ENCODE measurements around the gene ZNF778. TPM values are rescaled to one million over a fixed set of nuclear protein-coding genes. Genes with fewer than 3 reads are reported as not detected.
A peak's percentile ranks its signal among the peaks of the same experiment; 100 is the strongest.
"Not testable (repeated sequence)": the region's sequence is repeated elsewhere in the genome, so short reads cannot be mapped to it uniquely, and the experiment has no call there.

Gene ZNF778
- total RNA-seq, 2 experiments from 2014 or later: 8.1 to 9.3 TPM

- H3K9me3 Mint-ChIP-seq (ENCODE audit: low read depth): no peaks in the 10 kb centered on the region
- CTCF ChIA-PET: no interaction called here
- H3K36me3 Mint-ChIP-seq: no peaks in the 10 kb centered on the region
- peaks cover 4% of the 10 kb centered on the region for H3K27me3 Mint-ChIP-seq
- H3K27ac Mint-ChIP-seq: no peak overlapping the region
- H3K4me3 Mint-ChIP-seq: no peak overlapping the region
- no peak for DNase-seq
- ATAC-seq: no peak
- H3K4me1 Mint-ChIP-seq: peaks cover 5% of the 10 kb centered on the region
Measured at GRCh38 chr16:89175280-89176146, 42.0 kb upstream of the ZNF778 start.

- ATAC-seq (no peak), DNase-seq (no peak)
- Mint-ChIP-seq H3K4me3 (no peak overlapping the region), H3K4me1 (no peaks in the 10 kb centered on the region), H3K27me3 (no peaks in the 10 kb centered on the region), H3K9me3 (ENCODE audit: low read depth) (no peaks in the 10 kb centered on the region), H3K36me3 (no peaks in the 10 kb centered on the region), H3K27ac (no peak overlapping the region)
- CTCF ChIA-PET: no interaction called here
Measured at GRCh38 chr16:89176147-89176690, 41.3 kb upstream of the ZNF778 start.

- H3K9me3 Mint-ChIP-seq (ENCODE audit: low read depth): no peaks in the 10 kb centered on the region
- no peaks in the 10 kb centered on the region for H3K36me3 Mint-ChIP-seq
- H3K27ac Mint-ChIP-seq: no peak overlapping the region
- H3K4me1 Mint-ChIP-seq: no peaks in the 10 kb centered on the region
- no peaks in the 10 kb centered on the region for H3K27me3 Mint-ChIP-seq
- no peak for DNase-seq
- ATAC-seq: no peak
- CTCF ChIA-PET: no interaction called here
- H3K4me3 Mint-ChIP-seq: no peak overlapping the region
Measured at GRCh38 chr16:89176717-89177116, 40.8 kb upstream of the ZNF778 start.

GRCh38 chr16:89177501-89177900, 40.0 kb upstream of the ZNF778 start:
- H3K9me3 Mint-ChIP-seq (ENCODE audit: low read depth): no peaks in the 10 kb centered on the region
- H3K27me3 Mint-ChIP-seq: no peaks in the 10 kb centered on the region
- CTCF ChIA-PET: no interaction called here
- H3K4me3 Mint-ChIP-seq: no peak overlapping the region
- H3K36me3 Mint-ChIP-seq: no peaks in the 10 kb centered on the region
- no peaks in the 10 kb centered on the region for H3K4me1 Mint-ChIP-seq
- H3K27ac Mint-ChIP-seq: no peak overlapping the region
- no peak for ATAC-seq
- no peak for DNase-seq

GRCh38 chr16:89178453-89179147, 38.9 kb upstream of the ZNF778 start:
- H3K4me1 Mint-ChIP-seq: no peaks in the 10 kb centered on the region
- ATAC-seq (no peak), DNase-seq (no peak)
- no peaks in the 10 kb centered on the region for H3K36me3 Mint-ChIP-seq
- CTCF ChIA-PET: no interaction called here
- H3K9me3 Mint-ChIP-seq (ENCODE audit: low read depth): no peaks in the 10 kb centered on the region
- no peaks in the 10 kb centered on the region for H3K27me3 Mint-ChIP-seq
- no peak overlapping the region for H3K4me3 Mint-ChIP-seq
- H3K27ac Mint-ChIP-seq: no peak overlapping the region

GRCh38 chr16:89179148-89179484, 38.4 kb upstream of the ZNF778 start:
- ATAC-seq (no peak), DNase-seq (no peak)
- H3K4me3 Mint-ChIP-seq: no peak overlapping the region
- H3K4me1 Mint-ChIP-seq: no peaks in the 10 kb centered on the region
- H3K27me3 Mint-ChIP-seq: no peaks in the 10 kb centered on the region
- CTCF ChIA-PET: no interaction called here
- no peak overlapping the region for H3K27ac Mint-ChIP-seq
- H3K36me3 Mint-ChIP-seq: no peaks in the 10 kb centered on the region
- H3K9me3 Mint-ChIP-seq (ENCODE audit: low read depth): no peaks in the 10 kb centered on the region

- H3K27me3 Mint-ChIP-seq: no peaks in the 10 kb centered on the region
- DNase-seq: no peak
- H3K4me3 Mint-ChIP-seq: no peak overlapping the region
- no peak for ATAC-seq
- CTCF ChIA-PET: no interaction called here
- H3K27ac Mint-ChIP-seq: no peak overlapping the region
- H3K9me3 Mint-ChIP-seq (ENCODE audit: low read depth): no peaks in the 10 kb centered on the region
- H3K4me1 Mint-ChIP-seq: no peaks in the 10 kb centered on the region
- no peaks in the 10 kb centered on the region for H3K36me3 Mint-ChIP-seq
Measured at GRCh38 chr16:89179656-89180315, 37.7 kb upstream of the ZNF778 start.

GRCh38 chr16:89183463-89183862, 34.0 kb upstream of the ZNF778 start:
- ATAC-seq: no peak
- no peaks in the 10 kb centered on the region for H3K9me3 Mint-ChIP-seq (ENCODE audit: low read depth)
- no peak overlapping the region for H3K4me3 Mint-ChIP-seq
- no peak for DNase-seq
- H3K36me3 Mint-ChIP-seq: no peaks in the 10 kb centered on the region
- H3K27me3 Mint-ChIP-seq: no peaks in the 10 kb centered on the region
- H3K27ac Mint-ChIP-seq: no peak overlapping the region
- H3K4me1 Mint-ChIP-seq: no peaks in the 10 kb centered on the region
- CTCF ChIA-PET: no interaction called here

- DNase-seq: no peak
- no peaks in the 10 kb centered on the region for H3K36me3 Mint-ChIP-seq
- no peaks in the 10 kb centered on the region for H3K9me3 Mint-ChIP-seq (ENCODE audit: low read depth)
- H3K4me1 Mint-ChIP-seq: no peaks in the 10 kb centered on the region
- ATAC-seq: no peak
- H3K27me3 Mint-ChIP-seq: no peaks in the 10 kb centered on the region
- H3K4me3 Mint-ChIP-seq: no peak overlapping the region
- CTCF ChIA-PET: no interaction called here
- no peak overlapping the region for H3K27ac Mint-ChIP-seq
Measured at GRCh38 chr16:89183975-89184676, 33.4 kb upstream of the ZNF778 start.

- no peaks in the 10 kb centered on the region for H3K27me3 Mint-ChIP-seq
- CTCF ChIA-PET: no interaction called here
- H3K27ac Mint-ChIP-seq: no peak overlapping the region
Measured at GRCh38 chr16:89184677-89184932, 32.9 kb upstream of the ZNF778 start.

GRCh38 chr16:89184933-89185794, 32.3 kb upstream of the ZNF778 start:
- H3K4me1 Mint-ChIP-seq: no peaks in the 10 kb centered on the region
- no peaks in the 10 kb centered on the region for H3K27me3 Mint-ChIP-seq
- no peaks in the 10 kb centered on the region for H3K9me3 Mint-ChIP-seq (ENCODE audit: low read depth)
- no peak overlapping the region for H3K4me3 Mint-ChIP-seq
- no peak overlapping the region for H3K27ac Mint-ChIP-seq
- peak; percentile 40 for ATAC-seq
- CTCF ChIA-PET: no interaction called here
- no peaks in the 10 kb centered on the region for H3K36me3 Mint-ChIP-seq
- peak; percentile 62 for DNase-seq

More at GRCh38 chr16:89184677-89184932, 32.9 kb upstream of the ZNF778 start:
- DNase-seq (no peak), ATAC-seq (no peak)
- H3K4me1 Mint-ChIP-seq: no peaks in the 10 kb centered on the region
- H3K36me3 Mint-ChIP-seq: no peaks in the 10 kb centered on the region
- H3K4me3 Mint-ChIP-seq: no peak overlapping the region
- H3K9me3 Mint-ChIP-seq (ENCODE audit: low read depth): no peaks in the 10 kb centered on the region

GRCh38 chr16:89185887-89186592, 31.5 kb upstream of the ZNF778 start:
- H3K4me3 Mint-ChIP-seq; H3K9me3 Mint-ChIP-seq (ENCODE audit: low read depth); ATAC-seq; H3K27me3 Mint-ChIP-seq; H3K36me3 Mint-ChIP-seq; H3K27ac Mint-ChIP-seq; CTCF ChIA-PET; H3K4me1 Mint-ChIP-seq: not testable (repeated sequence)
- DNase-seq: peak; percentile 40
